HG02571 (cell line): ENCODE results near the gene OSGIN1.

ENCODE experiments used
- ATAC-seq: cut with Tn5 transposase; IDR thresholded peaks from one replicate; pipeline ENCODE4 v1.9.1; 2021; ENCODE audit warnings: mild to moderate bottlenecking, moderate library complexity; ENCODE audit not compliant: unreplicated experiment

The OSGIN1 gene

DNA sequence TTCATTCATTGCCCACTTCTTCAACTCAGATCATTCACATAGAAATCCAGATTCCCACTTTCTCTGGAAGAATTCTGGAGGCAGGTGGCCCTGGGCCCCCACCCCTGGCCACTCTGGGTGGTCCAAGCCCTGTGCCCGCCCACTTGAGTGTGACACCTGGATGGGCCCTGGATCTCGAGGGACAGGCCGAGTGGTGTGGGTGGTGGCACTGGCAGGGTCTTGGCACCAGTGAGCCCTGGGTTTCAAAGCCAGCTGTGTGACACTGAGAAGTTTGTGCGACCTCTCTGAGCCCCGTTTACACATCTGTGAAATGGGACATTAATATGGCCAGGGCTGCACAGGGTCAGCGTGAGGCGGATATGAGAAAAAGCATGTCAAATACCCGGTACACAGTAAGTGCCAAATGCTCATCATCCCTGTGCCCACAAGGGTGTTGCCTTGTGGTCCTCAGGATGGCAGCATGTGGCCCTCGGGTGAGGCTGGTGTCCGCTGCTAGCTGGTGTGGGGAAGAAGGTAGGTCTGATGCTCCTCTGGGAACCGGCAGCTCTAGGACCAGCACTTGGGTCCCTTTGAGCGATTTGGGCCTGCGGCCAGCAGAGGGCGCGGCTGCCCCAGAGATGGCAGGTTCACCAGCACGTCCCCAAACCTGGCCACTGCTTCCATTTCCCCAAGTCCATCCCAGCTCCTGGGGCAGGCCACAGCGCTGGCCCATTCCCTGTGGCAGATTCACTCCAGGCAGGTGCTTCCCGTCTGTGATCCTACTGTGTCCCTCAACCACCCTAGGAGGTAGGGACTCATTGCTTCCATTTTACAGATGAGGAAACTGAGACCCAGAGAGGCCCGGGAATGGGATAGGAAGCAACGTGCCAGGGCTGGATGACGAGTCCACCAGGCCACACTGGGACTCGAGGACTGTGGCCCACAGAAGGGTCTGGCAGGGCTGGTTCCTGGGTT, 3.6 kb downstream of the OSGIN1 start:
- no peak for ATAC-seq

DNA sequence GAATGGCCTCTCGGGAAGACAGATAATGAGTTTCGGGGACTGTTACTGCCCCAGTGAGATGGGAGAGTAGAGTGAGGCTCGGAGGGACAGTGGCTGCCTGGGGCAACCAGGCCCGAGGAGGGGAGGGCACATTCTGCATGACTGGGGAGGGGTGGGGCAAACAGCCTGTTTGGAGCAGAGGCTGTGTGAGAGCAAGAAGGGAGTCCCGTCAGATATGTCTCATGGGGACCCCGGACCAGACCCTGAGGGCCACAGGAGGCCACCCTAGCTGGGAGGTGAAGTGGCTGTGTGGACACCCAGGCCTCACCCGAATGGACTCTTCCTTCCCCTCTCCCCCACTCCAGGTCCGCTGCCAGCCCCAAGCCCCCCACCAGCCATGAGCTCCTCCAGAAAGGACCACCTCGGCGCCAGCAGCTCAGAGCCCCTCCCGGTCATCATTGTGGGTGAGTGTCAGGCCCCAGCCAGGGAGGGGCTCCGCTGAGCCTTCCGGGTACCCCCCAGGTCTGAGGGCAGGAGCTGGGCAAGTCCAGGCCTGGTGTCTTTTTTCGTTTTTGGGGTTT, 4.3 kb downstream of the OSGIN1 start:
- no peak for ATAC-seq

DNA sequence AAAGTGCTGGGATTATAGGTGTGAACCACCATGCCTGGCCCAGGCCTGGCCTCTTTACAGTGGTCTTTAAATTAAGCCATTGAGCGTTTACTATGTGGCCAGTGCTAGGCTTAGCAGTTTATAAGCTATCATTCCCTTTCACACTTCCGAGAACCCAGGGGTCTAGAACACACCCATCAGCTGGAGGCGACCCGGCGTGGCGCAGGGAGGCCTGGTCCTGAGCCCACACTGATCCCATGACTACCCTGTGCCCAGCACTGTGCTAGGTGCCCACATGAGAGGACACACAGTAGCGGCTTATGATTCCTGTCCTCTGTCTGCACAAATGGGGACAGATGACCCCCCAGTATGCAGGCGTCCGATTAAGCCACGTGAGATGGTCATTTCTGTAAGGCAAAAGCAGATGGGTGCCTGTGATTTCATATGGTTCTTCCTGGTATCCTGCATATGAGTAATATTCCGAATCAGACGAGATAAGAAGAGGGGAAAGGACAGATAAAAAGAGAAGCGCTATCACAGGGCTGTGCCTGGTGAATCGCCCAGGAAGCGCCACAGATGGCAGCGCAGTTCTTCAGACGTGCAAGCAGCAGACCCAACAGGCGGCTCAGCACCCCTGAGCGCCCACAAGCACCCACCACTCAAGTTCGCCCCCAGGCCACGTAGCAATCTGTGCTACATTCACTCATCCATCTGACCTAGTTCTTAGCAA, 5.3 kb downstream of the OSGIN1 start:
- ATAC-seq, result no peak

DNA sequence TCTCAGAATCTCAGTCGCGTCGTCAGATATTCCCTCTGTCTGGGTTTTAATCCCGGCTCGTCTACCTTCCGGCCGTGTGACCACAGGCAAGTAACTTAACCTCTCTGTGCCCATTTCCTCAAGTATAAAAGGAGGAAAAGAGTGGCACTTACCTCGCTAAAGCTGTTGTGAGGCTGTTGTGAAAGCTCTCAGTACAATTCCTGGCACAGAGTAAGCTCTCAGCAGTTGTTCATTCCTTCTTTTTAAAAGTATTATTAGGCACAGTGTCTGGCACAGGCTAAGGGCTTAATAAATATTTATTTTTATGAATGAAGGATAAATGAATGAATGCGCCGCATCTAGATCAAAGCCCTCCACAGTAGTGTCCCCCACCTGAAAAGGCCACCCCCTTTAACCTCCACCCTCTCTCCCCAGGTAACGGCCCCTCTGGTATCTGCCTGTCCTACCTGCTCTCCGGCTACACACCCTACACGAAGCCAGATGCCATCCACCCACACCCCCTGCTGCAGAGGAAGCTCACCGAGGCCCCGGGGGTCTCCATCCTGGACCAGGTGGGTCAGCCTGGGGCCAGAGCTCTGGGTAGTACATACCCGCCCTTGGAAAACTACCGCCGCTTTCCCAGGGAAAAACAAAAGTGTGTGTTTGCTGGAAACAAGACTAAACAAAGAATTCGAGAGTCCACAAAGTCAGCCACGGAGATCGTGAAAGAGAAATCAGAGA, 6.0 kb downstream of the OSGIN1 start:
- ATAC-seq, result no peak

DNA sequence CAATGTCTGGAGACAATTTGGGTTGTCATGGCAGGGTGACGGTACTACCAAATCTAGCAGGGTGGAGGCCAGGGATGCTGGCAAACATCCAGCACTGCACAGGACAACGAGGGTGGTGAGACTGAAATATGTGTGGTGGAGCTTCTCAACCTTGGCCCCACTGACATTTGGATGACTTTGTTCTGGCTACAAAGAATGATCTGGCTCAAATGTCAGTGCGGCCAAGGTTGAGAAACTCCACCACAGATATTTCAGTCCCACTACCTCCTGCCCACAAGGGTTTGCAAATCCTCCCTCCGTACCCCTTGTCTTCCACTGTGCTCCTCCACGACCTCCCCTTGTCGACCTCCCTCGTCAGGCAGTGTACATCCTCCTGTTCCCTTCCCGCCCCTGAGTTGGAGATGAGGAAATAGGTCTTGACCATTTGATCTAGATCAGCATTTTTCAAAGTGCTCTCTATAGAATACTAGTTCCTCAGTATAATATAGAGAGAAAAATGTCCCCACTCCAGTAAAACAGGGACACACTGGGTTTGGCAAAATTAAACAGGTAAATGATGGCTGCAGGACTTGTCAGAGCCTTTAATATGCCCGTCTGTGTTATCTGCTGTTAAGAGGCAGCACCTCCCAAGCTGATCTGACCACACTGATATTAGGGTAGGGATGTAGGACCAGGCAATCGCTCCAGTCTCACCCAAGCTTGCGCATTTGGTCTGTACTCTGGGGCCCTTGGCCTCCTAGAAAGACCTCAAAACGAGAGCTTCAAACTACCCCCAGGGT, 6.8 kb downstream of the OSGIN1 start:
- no peak for ATAC-seq

DNA sequence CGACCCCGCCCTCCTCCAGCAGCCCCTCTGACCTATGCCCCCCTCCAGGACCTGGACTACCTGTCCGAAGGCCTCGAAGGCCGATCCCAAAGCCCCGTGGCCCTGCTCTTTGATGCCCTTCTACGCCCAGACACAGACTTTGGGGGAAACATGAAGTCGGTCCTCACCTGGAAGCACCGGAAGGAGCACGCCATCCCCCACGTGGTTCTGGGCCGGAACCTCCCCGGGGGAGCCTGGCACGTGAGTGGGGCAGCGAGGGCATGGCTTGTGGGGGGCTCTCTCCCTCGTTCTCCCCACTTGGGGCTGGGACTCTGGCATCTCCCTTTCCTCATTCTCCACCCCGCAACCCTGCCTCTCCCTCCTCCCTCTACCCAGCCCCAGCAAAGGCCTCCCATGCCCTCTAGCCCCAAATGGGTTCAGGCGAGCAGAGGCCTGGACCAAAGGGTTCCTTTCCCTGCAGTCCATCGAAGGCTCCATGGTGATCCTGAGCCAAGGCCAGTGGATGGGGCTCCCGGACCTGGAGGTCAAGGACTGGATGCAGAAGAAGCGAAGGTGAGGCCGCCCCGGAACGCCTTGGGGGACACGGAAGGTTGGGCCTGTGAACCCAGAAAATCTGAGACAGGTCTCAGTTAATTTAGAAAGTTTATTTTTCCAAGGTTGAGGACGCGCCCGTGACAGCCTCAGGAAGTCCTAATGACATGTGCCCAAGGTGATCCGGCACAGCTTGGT, 7.6 kb downstream of the OSGIN1 start:
- ATAC-seq, result no peak

DNA sequence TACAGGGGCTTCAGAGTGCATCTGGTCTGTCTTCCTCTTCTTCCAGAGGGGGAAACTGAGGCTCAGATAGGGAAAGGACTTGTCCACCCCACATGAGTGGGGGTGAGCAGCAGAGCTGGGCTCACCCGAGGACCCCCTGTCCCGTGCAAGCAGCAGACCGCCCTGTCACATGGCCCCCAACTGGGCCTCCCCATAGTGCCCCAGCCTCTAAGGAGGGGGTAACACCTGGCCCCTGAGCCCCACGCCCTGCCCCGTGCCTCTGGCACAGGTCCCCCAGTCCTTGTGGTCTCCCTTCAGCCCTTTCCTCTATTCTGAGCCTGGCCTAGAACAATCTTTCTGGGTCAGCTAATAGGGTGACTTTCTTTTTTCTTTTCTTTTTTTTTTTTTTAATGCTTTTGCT, 8.6 kb downstream of the OSGIN1 start:
- no peak for ATAC-seq

DNA sequence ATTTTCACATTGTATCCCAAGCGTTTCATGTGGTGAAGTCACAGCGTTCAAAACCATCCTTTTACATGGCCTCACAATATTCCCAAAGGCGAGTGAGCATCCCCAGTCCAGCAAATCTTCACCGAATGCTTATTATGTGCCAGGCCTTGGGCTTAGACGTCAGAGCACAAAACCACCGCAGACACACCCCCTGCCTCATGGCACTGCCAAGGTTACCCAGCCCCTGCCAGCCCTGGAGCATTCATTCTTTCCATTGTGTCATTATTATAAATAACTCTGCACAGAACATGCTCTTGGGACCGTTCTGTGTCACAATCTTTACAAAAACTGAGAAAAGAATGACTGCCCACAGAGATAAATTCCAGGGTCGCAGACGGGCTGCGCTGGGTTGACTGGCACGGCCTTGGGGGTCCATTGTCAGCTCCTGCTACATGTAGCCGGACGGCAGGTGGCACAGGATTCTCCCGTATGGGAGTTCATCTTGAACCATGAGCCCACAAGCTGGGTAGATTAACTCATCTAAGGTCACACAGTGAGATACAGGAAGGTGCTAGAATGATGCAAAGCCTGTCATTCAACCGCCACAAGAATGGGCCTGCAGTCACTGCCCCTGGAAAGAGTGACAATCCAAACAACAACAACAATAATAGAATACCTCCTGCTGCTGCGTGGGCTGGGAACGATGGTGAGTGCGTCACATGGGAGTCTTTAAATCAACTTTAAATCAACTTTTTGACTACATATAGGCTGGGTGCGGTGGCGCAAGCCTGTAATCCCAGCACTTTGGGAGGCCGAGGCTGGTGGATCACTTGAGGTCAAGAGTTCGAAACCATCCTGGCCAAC, 10.5 kb downstream of the OSGIN1 start:
- no peak for ATAC-seq

DNA sequence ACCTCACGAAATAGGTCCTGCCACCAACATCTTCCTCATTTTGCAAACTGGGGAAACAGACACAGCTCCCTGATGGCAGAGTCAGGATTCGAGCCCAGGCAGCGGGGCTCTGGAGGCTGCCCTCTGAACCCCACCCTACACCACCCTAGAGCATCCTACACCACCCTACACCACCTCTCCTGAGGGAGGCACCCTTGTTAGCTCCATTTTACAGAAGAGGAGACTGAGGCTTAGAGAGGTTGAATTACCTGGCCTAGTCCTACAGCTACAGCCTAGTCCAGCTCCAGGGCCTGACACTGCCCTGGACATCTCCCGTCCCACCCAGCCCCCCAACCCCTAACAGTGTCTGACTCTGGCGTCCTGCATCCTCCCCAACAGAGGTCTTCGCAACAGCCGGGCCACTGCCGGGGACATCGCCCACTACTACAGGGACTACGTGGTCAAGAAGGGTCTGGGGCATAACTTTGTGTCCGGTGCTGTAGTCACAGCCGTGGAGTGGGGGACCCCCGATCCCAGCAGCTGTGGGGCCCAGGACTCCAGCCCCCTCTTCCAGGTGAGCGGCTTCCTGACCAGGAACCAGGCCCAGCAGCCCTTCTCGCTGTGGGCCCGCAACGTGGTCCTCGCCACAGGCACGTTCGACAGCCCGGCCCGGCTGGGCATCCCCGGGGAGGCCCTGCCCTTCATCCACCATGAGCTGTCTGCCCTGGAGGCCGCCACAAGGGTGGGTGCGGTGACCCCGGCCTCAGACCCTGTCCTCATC, 11.8 kb downstream of the OSGIN1 start:
- ATAC-seq, result no peak

DNA sequence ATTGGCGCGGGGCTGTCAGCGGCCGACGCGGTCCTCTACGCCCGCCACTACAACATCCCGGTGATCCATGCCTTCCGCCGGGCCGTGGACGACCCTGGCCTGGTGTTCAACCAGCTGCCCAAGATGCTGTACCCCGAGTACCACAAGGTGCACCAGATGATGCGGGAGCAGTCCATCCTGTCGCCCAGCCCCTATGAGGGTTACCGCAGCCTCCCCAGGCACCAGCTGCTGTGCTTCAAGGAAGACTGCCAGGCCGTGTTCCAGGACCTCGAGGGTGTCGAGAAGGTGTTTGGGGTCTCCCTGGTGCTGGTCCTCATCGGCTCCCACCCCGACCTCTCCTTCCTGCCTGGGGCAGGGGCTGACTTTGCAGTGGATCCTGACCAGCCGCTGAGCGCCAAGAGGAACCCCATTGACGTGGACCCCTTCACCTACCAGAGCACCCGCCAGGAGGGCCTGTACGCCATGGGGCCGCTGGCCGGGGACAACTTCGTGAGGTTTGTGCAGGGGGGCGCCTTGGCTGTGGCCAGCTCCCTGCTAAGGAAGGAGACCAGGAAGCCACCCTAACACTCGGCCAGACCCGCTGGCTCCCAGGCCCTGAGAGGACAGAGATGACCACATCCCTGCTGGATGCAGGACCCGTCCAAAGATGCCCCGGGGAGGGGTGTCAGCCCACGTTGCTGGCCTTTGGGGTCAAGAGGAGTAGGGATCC, 12.6 kb downstream of the OSGIN1 start:
- no peak for ATAC-seq

DNA sequence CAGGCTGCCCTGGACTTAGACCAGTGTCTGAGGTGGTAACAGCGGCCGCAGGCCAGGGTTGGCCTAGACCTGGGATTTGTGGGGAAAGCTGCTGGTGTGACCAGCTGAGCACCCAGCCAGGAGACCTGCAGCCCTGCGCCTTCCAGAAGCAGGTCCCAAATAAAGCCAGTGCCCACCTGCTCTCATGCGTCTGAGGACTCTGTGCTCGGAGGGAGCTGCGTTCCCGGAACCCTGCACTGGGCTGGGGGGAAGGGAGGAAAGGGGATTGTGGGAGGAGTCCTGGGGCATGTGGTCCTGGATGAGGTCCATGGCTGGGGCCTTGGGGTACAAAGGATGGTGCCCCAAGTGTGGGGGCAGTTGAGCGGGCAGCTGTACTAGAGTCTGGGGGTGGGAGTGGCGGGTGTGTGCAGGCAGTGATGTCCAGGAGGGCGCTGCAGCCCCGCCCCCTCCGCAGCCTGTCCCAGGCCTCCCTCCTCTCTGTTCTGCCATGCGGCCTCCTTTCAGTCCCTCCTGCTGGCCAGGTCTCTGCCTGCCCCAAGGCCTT, 13.2 kb downstream of the OSGIN1 start:
- no peak for ATAC-seq

DNA sequence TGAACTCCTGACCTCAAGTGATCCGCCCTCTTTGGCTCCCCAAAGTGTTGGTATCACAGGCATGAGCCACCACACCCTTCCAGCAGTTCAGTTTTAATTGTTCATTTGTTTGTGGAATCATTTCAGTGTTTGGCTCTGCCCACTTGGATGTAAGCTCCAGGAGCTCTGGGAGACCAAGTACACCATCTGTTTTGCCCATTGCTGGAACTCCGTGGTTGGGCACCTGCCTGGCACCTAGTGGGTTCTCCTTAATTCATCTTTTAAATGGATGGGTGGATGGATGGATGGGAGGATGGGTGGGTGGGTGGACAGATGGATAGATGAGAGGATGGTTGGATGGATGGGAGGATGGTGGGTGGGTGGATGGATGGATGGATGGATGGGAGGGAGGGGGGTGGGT, 14.1 kb downstream of the OSGIN1 start:
- no peak for ATAC-seq

DNA sequence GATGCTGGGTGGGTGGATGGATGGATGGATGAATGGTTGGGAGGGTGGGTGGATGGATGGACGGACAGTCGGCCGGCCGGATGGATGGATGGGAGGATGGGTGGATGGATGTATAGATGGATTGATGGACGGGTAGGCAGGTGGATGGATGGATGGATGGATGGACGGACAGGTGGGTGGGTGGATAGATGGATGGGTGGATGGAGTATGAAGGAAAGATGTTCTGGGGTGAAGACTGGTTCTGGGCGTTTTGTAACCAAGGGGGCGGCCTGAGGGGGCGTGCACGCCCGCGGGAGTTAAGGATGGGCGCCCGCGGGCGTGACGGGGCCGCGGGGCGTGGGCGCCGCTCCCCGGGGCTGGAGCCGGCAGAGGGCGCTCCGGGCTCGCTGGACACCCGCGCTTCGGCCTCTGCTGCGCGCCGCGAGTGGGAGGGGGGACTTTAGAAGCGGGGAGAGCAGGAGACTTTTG, 14.8 kb downstream of the OSGIN1 start, which contains the start of gene NECAB2:
Gene NECAB2 (plus strand): TSS at position 407 of the 468 bp plus-strand sequence. CDS start 405 bp downstream, outside the sequence.
- no peak for ATAC-seq

DNA sequence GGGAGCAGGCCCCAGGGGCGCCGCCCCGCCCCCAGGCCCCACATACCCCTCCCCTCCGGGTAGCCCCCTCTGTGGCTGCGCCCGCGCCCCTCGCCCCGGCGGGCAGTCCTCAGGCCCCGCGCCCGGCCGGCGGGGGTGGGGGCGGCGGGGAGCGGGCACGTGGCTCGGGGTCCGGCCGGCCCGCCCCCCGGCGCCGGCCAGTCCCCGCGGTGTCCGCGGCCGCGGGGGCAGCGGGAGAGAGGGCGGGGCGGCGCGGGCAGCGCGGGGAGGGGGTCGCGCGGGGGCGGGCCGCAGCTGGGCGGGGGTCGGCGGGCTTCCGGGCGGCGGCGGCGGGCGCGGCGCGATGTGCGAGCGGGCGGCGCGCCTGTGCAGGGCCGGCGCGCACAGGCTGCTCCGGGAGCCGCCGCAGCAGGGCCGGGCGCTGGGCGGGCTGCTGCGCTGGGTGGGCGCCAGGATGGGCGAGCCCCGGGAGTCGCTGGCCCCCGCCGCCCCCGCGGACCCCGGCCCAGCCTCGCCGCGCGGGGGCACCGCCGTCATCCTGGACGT, 15.3 kb downstream of the OSGIN1 start:
- ATAC-seq, result no peak

DNA sequence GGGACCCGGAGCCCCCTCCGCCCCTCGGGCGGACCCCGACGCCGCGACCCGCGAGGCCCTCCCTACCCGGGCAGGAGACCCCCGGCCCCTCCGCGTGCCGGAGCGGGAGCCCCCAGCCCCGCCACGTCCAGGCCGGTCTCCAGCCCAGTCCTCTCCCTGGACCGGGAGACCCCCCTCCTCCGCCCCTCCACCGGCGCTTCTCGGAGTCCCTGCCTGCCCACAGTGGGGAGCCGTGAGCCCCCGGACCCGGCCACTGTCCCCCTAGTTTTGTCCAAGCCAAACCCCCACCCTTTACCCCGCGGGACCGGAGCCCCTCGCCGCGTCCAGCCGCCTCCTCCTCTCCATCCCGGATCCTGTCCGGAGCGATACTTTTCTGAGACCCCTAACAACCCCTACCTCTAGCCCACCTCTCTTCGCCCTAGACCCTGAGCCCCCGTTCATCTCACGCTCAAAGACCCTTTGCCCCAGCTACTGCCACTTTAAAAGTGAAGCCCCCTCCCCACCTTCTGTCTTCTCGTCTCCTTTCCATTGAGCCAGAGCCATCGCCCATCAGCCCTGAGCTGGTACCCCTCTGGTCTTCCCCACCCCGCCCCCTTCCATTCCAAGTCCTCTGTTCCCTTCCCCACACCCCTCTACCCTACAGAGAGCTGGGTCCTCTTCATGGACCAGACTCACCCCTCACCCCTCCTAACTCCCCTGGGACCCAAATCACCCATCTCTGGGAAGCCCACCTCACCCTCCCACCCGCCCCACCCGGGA, 16.0 kb downstream of the OSGIN1 start:
- ATAC-seq, result no peak
